ENCODE data around the gene PIGH.
"Not testable (repeated sequence)": the region's sequence is repeated elsewhere in the genome, so short reads cannot be mapped to it uniquely, and the experiment has no call there.

PIGH gene

DNA sequence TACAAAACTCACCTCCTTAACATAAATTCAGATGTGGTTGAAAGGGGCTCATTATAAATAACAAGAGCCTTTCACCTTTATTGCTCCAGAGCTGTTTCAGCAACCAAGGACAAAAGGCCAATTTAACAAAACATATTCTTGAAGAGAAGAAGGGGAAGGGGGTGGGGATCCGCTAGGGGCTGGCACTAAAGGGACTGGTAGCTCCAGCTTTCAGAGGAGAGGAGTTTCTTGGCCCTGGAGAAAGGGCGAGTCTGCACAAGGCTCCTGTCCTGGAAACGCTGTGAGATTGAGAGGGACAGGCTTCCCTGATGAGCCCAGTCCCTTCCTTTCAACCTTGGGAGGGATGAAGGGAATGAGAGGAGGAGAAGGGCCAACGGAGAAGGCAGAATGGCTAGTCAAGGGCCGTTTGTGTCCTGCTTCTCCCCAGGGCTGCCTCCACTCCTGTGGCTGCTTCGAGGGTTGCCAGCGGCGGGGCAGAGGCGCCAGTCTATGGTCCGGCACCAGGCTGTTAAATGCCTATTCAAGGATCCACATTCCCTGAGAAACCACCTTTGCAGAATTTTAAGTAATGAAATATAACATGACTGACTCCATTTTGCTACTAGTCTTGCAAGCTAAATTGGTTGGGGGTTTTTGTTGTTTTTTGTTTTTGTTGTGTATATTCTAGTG lies 9.7 kb upstream of the PIGH start:
- TF ChIP-seq, protein P1, sequence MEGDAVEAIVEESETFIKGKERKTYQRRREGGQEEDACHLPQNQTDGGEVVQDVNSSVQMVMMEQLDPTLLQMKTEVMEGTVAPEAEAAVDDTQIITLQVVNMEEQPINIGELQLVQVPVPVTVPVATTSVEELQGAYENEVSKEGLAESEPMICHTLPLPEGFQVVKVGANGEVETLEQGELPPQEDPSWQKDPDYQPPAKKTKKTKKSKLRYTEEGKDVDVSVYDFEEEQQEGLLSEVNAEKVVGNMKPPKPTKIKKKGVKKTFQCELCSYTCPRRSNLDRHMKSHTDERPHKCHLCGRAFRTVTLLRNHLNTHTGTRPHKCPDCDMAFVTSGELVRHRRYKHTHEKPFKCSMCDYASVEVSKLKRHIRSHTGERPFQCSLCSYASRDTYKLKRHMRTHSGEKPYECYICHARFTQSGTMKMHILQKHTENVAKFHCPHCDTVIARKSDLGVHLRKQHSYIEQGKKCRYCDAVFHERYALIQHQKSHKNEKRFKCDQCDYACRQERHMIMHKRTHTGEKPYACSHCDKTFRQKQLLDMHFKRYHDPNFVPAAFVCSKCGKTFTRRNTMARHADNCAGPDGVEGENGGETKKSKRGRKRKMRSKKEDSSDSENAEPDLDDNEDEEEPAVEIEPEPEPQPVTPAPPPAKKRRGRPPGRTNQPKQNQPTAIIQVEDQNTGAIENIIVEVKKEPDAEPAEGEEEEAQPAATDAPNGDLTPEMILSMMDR (IDR thresholded peaks at IDR 0.05; ENCODE audit: insufficient read depth, low read depth, low read length, missing control alignments), result no peak
- no peak for DNase-seq (ENCODE audit: low read depth)
- no peak overlapping the region for H3K4me3 ChIP-seq (ENCODE audit: low read depth, low read length)

- H3K4me3 ChIP-seq (ENCODE audit: low read depth, low read length), result no peak overlapping the region
- DNase-seq (ENCODE audit: low read depth), result no peak
- TF ChIP-seq, protein P1 (IDR thresholded peaks at IDR 0.05; ENCODE audit: insufficient read depth, low read depth, low read length, missing control alignments), result no peak
Observed at GRCh38 chr14:67607646-67608045, 7.6 kb upstream of the PIGH start.

- peak overlapping the region; percentile 48 for H3K4me3 ChIP-seq (ENCODE audit: low read depth, low read length)
- TF ChIP-seq, protein P1 (IDR thresholded peaks at IDR 0.05; ENCODE audit: insufficient read depth, low read depth, low read length, missing control alignments), result no peak
- DNase-seq (ENCODE audit: low read depth), result peak; percentile 93
Observed at GRCh38 chr14:67602995-67603545, 3.0 kb upstream of the PIGH start.

DNA sequence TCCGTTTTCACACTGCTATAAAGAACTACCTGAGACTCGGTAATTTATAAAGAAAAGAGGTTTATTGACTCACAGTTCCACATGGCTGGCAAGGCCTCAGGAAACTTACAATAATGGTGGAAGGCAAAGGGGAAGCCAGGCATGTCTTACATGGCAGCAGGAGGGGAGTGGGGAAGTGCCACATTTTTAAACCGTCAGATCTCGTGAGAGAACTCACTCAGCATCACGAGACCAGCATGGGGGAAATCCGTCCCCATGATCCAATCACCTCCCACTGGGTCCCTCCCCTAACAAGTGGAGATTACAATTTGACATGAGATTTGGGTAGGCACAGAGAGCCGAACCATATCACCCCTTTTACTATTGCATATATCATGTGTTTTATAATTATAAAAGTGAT lies 2.0 kb upstream of the PIGH start:
- no peak overlapping the region for H3K4me3 ChIP-seq (ENCODE audit: low read depth, low read length)
- TF ChIP-seq, protein P1 (IDR thresholded peaks at IDR 0.05; ENCODE audit: insufficient read depth, low read depth, low read length, missing control alignments), result no peak
- peak; percentile 37 for DNase-seq (ENCODE audit: low read depth)

- peak overlapping the region; percentile 94 for H3K4me3 ChIP-seq (ENCODE audit: low read depth, low read length)
- not testable (repeated sequence) for DNase-seq (ENCODE audit: low read depth)
Observed at GRCh38 chr14:67600562-67600974, 500 bp upstream of the PIGH start.

DNA sequence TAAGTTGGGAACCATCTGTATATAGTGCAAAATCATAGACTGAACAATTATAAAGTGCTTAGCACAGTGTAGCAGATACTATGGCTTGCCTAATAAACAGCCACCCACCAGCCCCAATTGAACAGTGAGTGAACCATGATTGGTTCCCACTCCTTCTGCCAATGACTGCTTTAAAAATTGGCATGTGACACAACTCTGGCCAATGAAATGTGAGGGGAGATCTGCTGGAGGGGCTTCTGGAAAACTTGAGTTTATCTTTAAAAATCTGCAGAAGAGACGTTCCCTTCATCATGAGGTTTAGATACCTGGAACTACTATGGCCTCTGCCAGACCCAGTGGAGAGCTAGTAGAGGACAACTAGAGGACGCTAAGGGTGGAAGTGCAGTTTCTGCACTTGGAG lies 4.7 kb downstream of the PIGH start:
- no peak overlapping the region for H3K4me3 ChIP-seq (ENCODE audit: low read depth, low read length)
- TF ChIP-seq, protein P1 (IDR thresholded peaks at IDR 0.05; ENCODE audit: insufficient read depth, low read depth, low read length, missing control alignments), result no peak
- DNase-seq (ENCODE audit: low read depth), result no peak

- not testable (repeated sequence) for H3K4me3 ChIP-seq (ENCODE audit: low read depth, low read length); DNase-seq (ENCODE audit: low read depth)
Observed at GRCh38 chr14:67593650-67594049, 6.4 kb downstream of the PIGH start.

GRCh38 chr14:67589204-67589770 lies 10.8 kb downstream of the PIGH start:
- TF ChIP-seq, protein P1 (IDR thresholded peaks at IDR 0.05; ENCODE audit: insufficient read depth, low read depth, low read length, missing control alignments), result no peak
- no peak overlapping the region for H3K4me3 ChIP-seq (ENCODE audit: low read depth, low read length)
- DNase-seq (ENCODE audit: low read depth), result no peak
